NT2/D1 (cell line): ENCODE measurements around the gene DIS3L.

Experiments used
- DNase-seq: peaks from one replicate; pipeline ENCODE4 v3.0.0-alpha.2; 2011; ENCODE audit warnings: low read depth, low spot score
- H3K27me3 ChIP-seq: 2 replicates; pipeline ENCODE4 v1.6.0; 2011; ENCODE audit warnings: mild to moderate bottlenecking; ENCODE audit not compliant: insufficient read length, insufficient read depth
- H3K36me3 ChIP-seq: 2 replicates; pipeline ENCODE4 v1.6.1; 2011; ENCODE audit warnings: mild to moderate bottlenecking, low read length, mixed read lengths; ENCODE audit not compliant: insufficient read depth, insufficient read length
- H3K4me1 ChIP-seq: 2 replicates; pipeline ENCODE4 v1.5.1; 2011; ENCODE audit not compliant: insufficient read depth, insufficient read length
- H3K4me3 ChIP-seq: 2 replicates; pipeline ENCODE4 v1.5.1; 2011; ENCODE audit warnings: low read depth; ENCODE audit not compliant: insufficient read length
- H3K9ac ChIP-seq: 2 replicates; pipeline ENCODE4 v1.6.0; 2011; ENCODE audit warnings: low read depth; ENCODE audit not compliant: insufficient read length
- H3K9me3 ChIP-seq: 2 replicates; pipeline ENCODE4 v1.5.1; 2011; ENCODE audit warnings: mild to moderate bottlenecking, low read length; ENCODE audit not compliant: insufficient read depth
- SUZ12 ChIP-seq: IDR thresholded peaks from 2 replicates; pipeline ENCODE4 v1.6.1; 2011; ENCODE audit not compliant: insufficient read length, insufficient read depth; ENCODE audit errors: extremely low read depth
- YY1 ChIP-seq: IDR thresholded peaks from 2 replicates; pipeline ENCODE4 v1.6.1; 2011; ENCODE audit not compliant: insufficient read length, insufficient read depth
- ZNF274 ChIP-seq: IDR thresholded peaks from 2 replicates; pipeline ENCODE4 v1.6.1; 2011; ENCODE audit warnings: mild to moderate bottlenecking, low read depth, low read length

DIS3L gene

GRCh38 chr15:66284271-66284670 lies 9.1 kb upstream of the DIS3L start:
- Histone ChIP-seq H3K27me3 (no peaks in the 10 kb centered on the region), H3K4me3 (no peak overlapping the region), H3K4me1 (no peaks in the 10 kb centered on the region), H3K9ac (no peak overlapping the region), H3K36me3 (no peaks in the 10 kb centered on the region), H3K9me3 (no peaks in the 10 kb centered on the region)
- DNase-seq = no peak
- TF ChIP-seq SUZ12 (no peak), YY1 (no peak), ZNF274 (no peak)

- TF ChIP-seq YY1 = no peak
- no peak overlapping the region for H3K4me3 ChIP-seq
- H3K27me3 ChIP-seq = no peaks in the 10 kb centered on the region
- no peaks in the 10 kb centered on the region for H3K4me1 ChIP-seq
- no peak overlapping the region for H3K9ac ChIP-seq
- no peaks in the 10 kb centered on the region for H3K36me3 ChIP-seq
- H3K9me3 ChIP-seq = no peaks in the 10 kb centered on the region
- no peak for DNase-seq
These were observed 7.7 kb upstream of the DIS3L start for GRCh38 chr15:66285533-66286280.

GRCh38 chr15:66287461-66288057 lies 5.8 kb upstream of the DIS3L start:
- H3K4me1 ChIP-seq = no peaks in the 10 kb centered on the region
- H3K9ac ChIP-seq = no peak overlapping the region
- no peak for DNase-seq
- H3K4me3 ChIP-seq = no peak overlapping the region
- peaks cover 3% of the 10 kb centered on the region for H3K27me3 ChIP-seq
- TF ChIP-seq ZNF274 = no peak
- no peak for TF ChIP-seq YY1
- TF ChIP-seq SUZ12 = no peak
- no peaks in the 10 kb centered on the region for H3K9me3 ChIP-seq
- H3K36me3 ChIP-seq = no peaks in the 10 kb centered on the region

GRCh38 chr15:66288093-66288492 lies 5.3 kb upstream of the DIS3L start:
- Histone ChIP-seq H3K36me3 (no peaks in the 10 kb centered on the region), H3K27me3 (peaks cover 3% of the 10 kb centered on the region), H3K9me3 (no peaks in the 10 kb centered on the region), H3K4me3 (no peak overlapping the region), H3K9ac (no peak overlapping the region), H3K4me1 (no peaks in the 10 kb centered on the region)
- TF ChIP-seq ZNF274 (no peak), SUZ12 (no peak), YY1 (no peak)
- no peak for DNase-seq

- TF ChIP-seq YY1 (no peak), ZNF274 (no peak), SUZ12 (no peak)
These were observed 4.7 kb upstream of the DIS3L start for GRCh38 chr15:66288551-66289185.

GRCh38 chr15:66290007-66290406 lies 3.4 kb upstream of the DIS3L start:
- H3K9me3 ChIP-seq = no peaks in the 10 kb centered on the region
- H3K4me1 ChIP-seq = peaks cover 5% of the 10 kb centered on the region
- DNase-seq = no peak
- no peaks in the 10 kb centered on the region for H3K36me3 ChIP-seq
- peaks cover 3% of the 10 kb centered on the region for H3K27me3 ChIP-seq
- no peak overlapping the region for H3K4me3 ChIP-seq
- no peak overlapping the region for H3K9ac ChIP-seq
- TF ChIP-seq YY1 = no peak
- TF ChIP-seq ZNF274 = no peak
- no peak for TF ChIP-seq SUZ12

More at GRCh38 chr15:66288551-66289185, 4.7 kb upstream of the DIS3L start:
- no peaks in the 10 kb centered on the region for H3K4me1 ChIP-seq
- H3K9me3 ChIP-seq = no peaks in the 10 kb centered on the region
- H3K27me3 ChIP-seq = peaks cover 3% of the 10 kb centered on the region
- no peak for DNase-seq
- no peak overlapping the region for H3K9ac ChIP-seq
- no peaks in the 10 kb centered on the region for H3K36me3 ChIP-seq
- H3K4me3 ChIP-seq = no peak overlapping the region

GRCh38 chr15:66290518-66290917 lies 2.9 kb upstream of the DIS3L start:
- TF ChIP-seq ZNF274 = no peak
- no peak for TF ChIP-seq YY1
- no peak for TF ChIP-seq SUZ12
- DNase-seq = no peak
- H3K36me3 ChIP-seq = no peaks in the 10 kb centered on the region
- peaks cover 3% of the 10 kb centered on the region for H3K27me3 ChIP-seq
- no peak overlapping the region for H3K9ac ChIP-seq
- no peaks in the 10 kb centered on the region for H3K9me3 ChIP-seq
- no peak overlapping the region for H3K4me3 ChIP-seq
- peaks cover 5% of the 10 kb centered on the region for H3K4me1 ChIP-seq
